ENCODE measurements around the gene GDF15. TPM values are rescaled to one million over a fixed set of nuclear protein-coding genes. Genes with fewer than 3 reads are reported as not detected.

Gene GDF15
- total and polyA plus RNA-seq, 12 donors: 0.33 to 29.2 (median 4.5) TPM

GRCh38 chr19:18396471-18397241 is 10.7 kb downstream of the GDF15 start:
- TF ChIP-seq POLR2A (IDR thresholded peaks at IDR 0.05) (peak in 1 of 2 donors; percentile 59), CTCF (IDR thresholded peaks at IDR 0.05) (no peak)
- H3K4me1 ChIP-seq (replicated peaks in 1 of 2): peaks cover 9 to 24% of the 10 kb centered on the region in 2 donors
- peak overlapping the region; percentile 2 to 89 (median 59) for H3K27ac ChIP-seq
- DNase-seq: peak; percentile 55 to 83 (median 81)
- peak overlapping the region in 1 of 4 donors; percentile 36 for H3K4me3 ChIP-seq
- H3K9me3 ChIP-seq (replicated peaks in 1 of 3): no peaks in the 10 kb centered on the region
- H3K27me3 ChIP-seq: no peaks in the 10 kb centered on the region
- no peaks in the 10 kb centered on the region for H3K36me3 ChIP-seq (replicated peaks in 1 of 2)
- WGBS, 4 donors: 21 to 50% (median 30%) methylated on average over 2 to 37 of the region's 37 CpGs
- intact Hi-C loops (cut with DNase I): no loop called here

- WGBS, 4 donors: 22 to 51% (median 25%) methylated on average over 6 to 33 of the region's 33 CpGs
- Histone ChIP-seq H3K27me3 (no peaks in the 10 kb centered on the region), H3K36me3 (replicated peaks in 1 of 2) (no peaks in the 10 kb centered on the region), H3K4me3 (peak within 1 kb of the TSS in 1 of 4 donors; percentile 36), H3K27ac (peak within 1 kb of the TSS; percentile 2 to 89 (median 59)), H3K9me3 (replicated peaks in 1 of 3) (no peaks in the 10 kb centered on the region), H3K4me1 (replicated peaks in 1 of 2) (peaks cover 9 to 24% of the 10 kb centered on the region in 2 donors)
- DNase-seq: peak in 4 of 7 donors; percentile 65 to 74 (median 68)
- intact Hi-C loops (cut with DNase I): no loop called here
- TF ChIP-seq POLR2A (IDR thresholded peaks at IDR 0.05): peak in 1 of 2 donors; percentile 20
- TF ChIP-seq CTCF (IDR thresholded peaks at IDR 0.05): no peak
Measured at GRCh38 chr19:18397242-18398202, 11.6 kb downstream of the GDF15 start, which contains the start of gene LRRC25. Gene LRRC25 (minus strand): TSS chr19:18397622. CDS start chr19:18396963, 659 bp downstream.

GRCh38 chr19:18399008-18399407 is 13.1 kb downstream of the GDF15 start:
- intact Hi-C loops (cut with DNase I): no loop called here
- Histone ChIP-seq H3K27ac (peak overlapping the region in 3 of 5 donors; percentile 26 to 57 (median 35)), H3K36me3 (replicated peaks in 1 of 2) (no peaks in the 10 kb centered on the region), H3K4me1 (replicated peaks in 1 of 2) (peaks cover 9 to 24% of the 10 kb centered on the region in 2 donors), H3K4me3 (no peak overlapping the region), H3K9me3 (replicated peaks in 1 of 3) (no peaks in the 10 kb centered on the region), H3K27me3 (no peaks in the 10 kb centered on the region)
- WGBS, 4 donors: 38 to 42% (median 39%) methylated on average over 6 of the region's 6 CpGs
- TF ChIP-seq CTCF (IDR thresholded peaks at IDR 0.05): no peak
- no peak for TF ChIP-seq POLR2A (IDR thresholded peaks at IDR 0.05)
- peak in 5 of 7 donors; percentile 75 to 85 (median 81) for DNase-seq

Measured in adrenal gland (tissue), 12 donors.